Measurements from ENCODE around the gene GBP7. TPM values are rescaled to one million over a fixed set of nuclear protein-coding genes. Genes with fewer than 3 reads are reported as not detected.

GBP7 gene, protein sequence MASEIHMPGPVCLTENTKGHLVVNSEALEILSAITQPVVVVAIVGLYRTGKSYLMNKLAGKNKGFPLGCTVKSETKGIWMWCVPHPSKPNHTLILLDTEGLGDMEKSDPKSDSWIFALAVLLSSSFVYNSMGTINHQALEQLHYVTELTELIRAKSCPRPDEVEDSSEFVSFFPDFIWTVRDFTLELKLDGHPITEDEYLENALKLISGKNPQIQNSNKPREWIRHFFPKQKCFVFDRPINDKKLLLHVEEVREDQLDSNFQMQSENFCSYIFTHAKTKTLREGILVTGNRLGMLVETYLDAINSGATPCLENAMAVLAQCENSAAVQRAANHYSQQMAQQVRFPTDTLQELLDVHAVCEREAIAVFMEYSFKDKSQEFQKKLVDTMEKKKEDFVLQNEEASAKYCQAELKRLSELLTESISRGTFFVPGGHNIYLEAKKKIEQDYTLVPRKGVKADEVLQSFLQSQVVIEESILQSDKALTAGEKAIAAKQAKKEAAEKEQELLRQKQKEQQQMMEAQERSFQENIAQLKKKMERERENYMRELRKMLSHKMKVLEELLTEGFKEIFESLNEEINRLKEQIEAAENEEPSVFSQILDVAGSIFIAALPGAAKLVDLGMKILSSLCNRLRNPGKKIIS
- not detected for total RNA-seq

DNA sequence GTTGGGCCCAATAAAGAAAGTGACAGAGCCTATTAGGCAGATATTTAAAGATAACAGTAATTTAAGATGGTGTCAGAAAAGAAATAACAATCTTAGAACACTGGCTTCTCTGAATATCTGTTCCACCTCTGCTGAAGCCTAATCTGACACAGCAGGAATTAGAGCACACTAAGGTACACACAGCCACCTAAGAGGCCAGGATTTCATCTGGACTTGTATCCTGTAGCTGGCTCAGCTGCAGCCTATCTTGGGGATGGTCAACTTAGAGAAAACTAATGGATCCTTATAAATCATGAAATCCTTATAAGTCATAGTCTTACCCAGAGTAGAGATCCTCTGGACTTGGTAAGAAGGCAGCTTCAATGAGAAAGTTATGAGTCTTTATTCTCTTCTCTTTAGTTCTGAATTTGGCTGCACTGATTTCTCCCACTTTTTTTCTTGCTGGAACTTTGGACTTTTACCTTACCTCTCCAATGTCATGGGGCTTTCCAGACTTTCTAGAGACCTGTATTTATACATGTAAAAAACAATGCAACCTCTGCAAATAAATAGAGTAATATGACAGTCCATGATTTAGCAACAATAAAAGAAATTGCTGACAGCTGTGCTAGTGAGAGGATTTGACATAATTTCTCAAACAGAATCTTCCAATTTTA is at the start of gene GBP7:
GBP7 (minus strand) TSS at position 403 of the 656 bp plus-strand sequence. CDS start 4,068 bp downstream, outside the sequence.

DNA sequence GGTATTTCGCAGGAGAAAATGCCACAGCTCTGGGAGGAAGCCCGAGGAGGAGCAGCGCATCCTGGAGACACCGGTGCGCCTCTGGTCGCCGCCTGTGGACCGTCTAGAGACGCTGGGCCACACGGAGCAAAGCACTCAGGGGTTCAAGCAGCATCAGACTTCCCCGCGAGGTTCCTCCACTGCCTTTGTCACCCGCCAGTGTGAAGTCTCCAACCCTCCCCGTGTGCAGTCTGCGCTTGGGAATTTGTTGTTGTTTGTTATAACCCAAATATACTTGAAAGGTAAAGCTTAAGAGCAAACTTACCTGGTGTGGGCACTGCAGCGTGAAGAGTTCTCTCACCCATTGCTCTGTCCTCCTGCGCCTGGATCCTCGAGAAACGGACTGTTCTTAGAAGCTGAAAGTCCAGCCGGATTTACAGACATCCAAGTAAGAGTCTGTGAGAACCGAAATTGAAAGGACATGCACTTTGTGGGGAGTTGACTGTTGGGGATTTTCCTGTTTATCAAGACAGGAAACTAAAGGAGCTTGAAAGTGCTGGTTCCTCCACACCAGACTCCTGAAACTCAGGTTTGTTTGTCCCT is 22.8 kb upstream of the GBP7 start, which contains the start of gene GBP4:
GBP4 (minus strand) TSS at position 452 of the 582 bp plus-strand sequence; CDS start at position 344, 108 bp downstream.

GRCh38 chr1:89125913-89126580 is 49.8 kb downstream of the GBP7 start, which contains the start of gene GBP2:
TSS of gene GBP2 (minus strand) at chr1:89126114. CDS start at chr1:89121966, 4,148 bp downstream.

Other genes starting within 250 kb of the GBP7 start
- 13.5 TPM for gene KYAT3, start 183.4 kb downstream of the GBP7 start, total RNA-seq
- gene RBMXL1, start 183.4 kb downstream of the GBP7 start, total RNA-seq, result 31.6 TPM
- gene GBP3, start 153.1 kb downstream of the GBP7 start, total RNA-seq, result 0.31 TPM
- gene GBP1, start 110.8 kb downstream of the GBP7 start, total RNA-seq, result 0.63 TPM
- not detected for gene GBP2, start 49.9 kb downstream of the GBP7 start, total RNA-seq
- 1.3 TPM for gene GBP4, start 22.9 kb upstream of the GBP7 start, total RNA-seq
- not detected for gene GBP5, start 96.9 kb upstream of the GBP7 start, total RNA-seq
- 0.31 TPM for gene GBP6, start 188.1 kb upstream of the GBP7 start, total RNA-seq